HCT116 (cell line): ENCODE measurements around the gene PDCD6IP. TPM values are rescaled to one million over a fixed set of nuclear protein-coding genes. Genes with fewer than 3 reads are reported as not detected.

ENCODE experiments used
- ATAC-seq: fragments of 200-7000 bp; cut with Tn5 transposase; 2 replicates; pipeline ENCODE4 v1.9.1; 2020; ENCODE audit warnings: mild to moderate bottlenecking, moderate library complexity
- BruUV-seq: library from RNA; stranded (reverse); fragments of 400-500 nt; replicated peaks from 2 replicates; lab custom pipeline; 2021; lab: Mats Ljungman, UMichigan
- CTCF ChIA-PET: fragments of 300-600 bp; sonication (Branson Sonifier 250); formaldehyde crosslinking; loops from one replicate; lab custom pipeline; 2021; ENCODE audit warnings: antibody characterized with exemption; lab: Charles Lee
- POLR2A ChIA-PET: fragments of 300-600, 350-600 bp; sonication (Branson Sonifier 250); formaldehyde crosslinking; loops from one replicate; lab custom pipeline; 2021; ENCODE audit warnings: antibody characterized with exemption; lab: Charles Lee
- RAD21 ChIA-PET, 2 experiments: fragments of 300-600 bp; sonication (Branson Sonifier 250); formaldehyde crosslinking; loops; one replicate each; lab custom pipeline; 2023; ENCODE audit warnings: low total read pairs in 2 of 2; ENCODE audit not compliant: uncharacterized antibody in 2 of 2, unreplicated experiment in 2 of 2, low non-redundant PET in 1 of 2; lab: Charles Lee
- DNase-seq: peaks from one replicate; pipeline ENCODE4 v3.0.0-alpha.2; 2010; ENCODE audit warnings: low read depth, low spot score
- H2AFZ ChIP-seq: fragments of 200-600 bp; shearing (Covaris generic), sonication (generic); 2 replicates; pipeline ENCODE4 v1.6.1; 2017; ENCODE audit warnings: low read depth, mixed run types, mixed read lengths, antibody characterized with exemption, low read length; ENCODE audit not compliant: poor library complexity, severe bottlenecking
- H3K27ac ChIP-seq: 2 replicates; pipeline ENCODE4 v1.5.1; 2012; ENCODE audit warnings: low read depth, low read length
- H3K27me3 ChIP-seq: fragments of 200-600 bp; sonication (generic); 2 replicates; pipeline ENCODE4 v1.6.1; 2016; ENCODE audit warnings: mixed run types, low read length, mixed read lengths; ENCODE audit not compliant: insufficient read depth
- H3K36me3 ChIP-seq, 2 experiments: fragments of 200-500 bp in 1 of 2; fragments of 200-600 bp in 1 of 2; sonication (Bioruptor generic) in 1 of 2; sonication (generic) in 1 of 2; 2 replicates each; pipeline versions ENCODE4 v1.5.1 to v1.6.1; 2014 to 2016; ENCODE audit warnings: low read length in 2 of 2, inconsistent platforms in 1 of 2, mixed read lengths in 1 of 2, mixed run types in 1 of 2; ENCODE audit not compliant: insufficient read depth in 2 of 2, control insufficient read depth in 1 of 2
- H3K4me1 ChIP-seq, 2 experiments: fragments of 200-600 bp in 1 of 2; sonication (generic) in 1 of 2; 2 replicates each; pipeline versions ENCODE4 v1.5.1 to v1.6.1; 2012 to 2017; ENCODE audit warnings: low read length in 2 of 2, inconsistent platforms in 1 of 2, mild to moderate bottlenecking in 1 of 2, mixed read lengths in 1 of 2, mixed run types in 1 of 2, moderate library complexity in 1 of 2; ENCODE audit not compliant: insufficient read depth in 2 of 2, control insufficient read depth in 1 of 2
- H3K4me2 ChIP-seq: fragments of 200-600 bp; sonication (generic); 2 replicates; pipeline ENCODE4 v1.6.1; 2017; ENCODE audit warnings: mixed run types, low read length, mixed read lengths
- H3K4me3 ChIP-seq, 2 experiments: fragments of 200-600 bp in 1 of 2; sonication (generic) in 1 of 2; replicated peaks in 1 of 2; 2 replicates each; pipeline ENCODE4 v1.5.1; 2011 to 2016; ENCODE audit warnings: low read length in 2 of 2, control low read depth in 1 of 2, low read depth in 1 of 2, mild to moderate bottlenecking in 1 of 2, mixed read lengths in 1 of 2, mixed run types in 1 of 2
- H3K79me2 ChIP-seq: fragments of 200-600 bp; sonication (generic); 2 replicates; pipeline ENCODE4 v1.6.1; 2017; ENCODE audit warnings: mild to moderate bottlenecking, mixed run types, low read length, moderate library complexity, mixed read lengths; ENCODE audit not compliant: insufficient read depth
- H3K9ac ChIP-seq: fragments of 200-600 bp; sonication (generic); 2 replicates; pipeline ENCODE4 v1.6.1; 2016; ENCODE audit warnings: low read length, mixed read lengths
- H3K9me2 ChIP-seq: fragments of 200-600 bp; sonication (generic), shearing (Covaris generic); 2 replicates; pipeline ENCODE4 v1.6.1; 2017; ENCODE audit warnings: mixed run types, mild to moderate bottlenecking, moderate library complexity; ENCODE audit not compliant: insufficient read depth
- H3K9me3 ChIP-seq, 2 experiments: fragments of 200-500 bp in 1 of 2; fragments of 200-600 bp in 1 of 2; sonication (Bioruptor generic) in 1 of 2; sonication (generic) in 1 of 2; 2 replicates each; pipeline ENCODE4 v1.6.1; 2014 to 2017; ENCODE audit warnings: low read length in 2 of 2, mixed read lengths in 2 of 2, inconsistent platforms in 1 of 2, low read depth in 1 of 2, mild to moderate bottlenecking in 1 of 2, mixed run types in 1 of 2, moderate library complexity in 1 of 2; ENCODE audit not compliant: control insufficient read depth in 1 of 2, insufficient read depth in 1 of 2
- H4K20me1 ChIP-seq: fragments of 200-600 bp; sonication (generic), shearing (Covaris generic); 2 replicates; pipeline ENCODE4 v1.6.1; 2017; ENCODE audit warnings: mixed run types, mild to moderate bottlenecking, moderate library complexity; ENCODE audit not compliant: insufficient read depth
- CBX3 ChIP-seq: IDR thresholded peaks from 2 replicates; pipeline ENCODE4 v1.6.1; 2012; ENCODE audit warnings: low read depth
- CEBPB ChIP-seq: IDR thresholded peaks from 2 replicates; pipeline ENCODE4 v1.6.1; 2012; ENCODE audit warnings: low read depth
- CTCF ChIP-seq, 3 experiments: fragments of 200-600 bp in 1 of 3; sonication (generic) in 1 of 3; IDR thresholded peaks in 2 of 3; conservative IDR thresholded peaks in 1 of 3; 2 replicates each; pipeline ENCODE4 v1.5.1; 2012 to 2017; ENCODE audit warnings: low read depth in 2 of 3, low read length in 2 of 3, antibody characterized with exemption in 1 of 3, borderline replicate concordance in 1 of 3, control low read depth in 1 of 3, mild to moderate bottlenecking in 1 of 3, mixed read lengths in 1 of 3, mixed run types in 1 of 3, moderate library complexity in 1 of 3; ENCODE audit not compliant: insufficient read depth in 1 of 3
- EGR1 ChIP-seq: IDR thresholded peaks from 2 replicates; pipeline ENCODE4 v1.6.1; 2012; ENCODE audit warnings: low read depth
- ELF1 ChIP-seq: IDR thresholded peaks from 2 replicates; pipeline ENCODE4 v1.6.1; 2012; ENCODE audit warnings: low read depth, borderline replicate concordance
- EZH2phosphoT487 ChIP-seq: fragments of 200-600 bp; IDR thresholded peaks from 2 replicates; pipeline ENCODE4 v1.6.1; 2018; ENCODE audit warnings: antibody characterized with exemption, borderline replicate concordance
- JUND ChIP-seq: IDR thresholded peaks from 2 replicates; pipeline ENCODE4 v1.6.1; 2012
- MAX ChIP-seq: IDR thresholded peaks from 2 replicates; pipeline ENCODE4 v1.6.1; 2012
- POLR2AphosphoS5 ChIP-seq: IDR thresholded peaks from 2 replicates; pipeline ENCODE4 v1.6.1; 2011; ENCODE audit warnings: mild to moderate bottlenecking, low read depth, low read length, moderate library complexity
- RAD21 ChIP-seq: IDR thresholded peaks from 2 replicates; pipeline ENCODE4 v1.6.1; 2012; ENCODE audit warnings: low read depth, mild to moderate bottlenecking
- REST ChIP-seq: IDR thresholded peaks from 2 replicates; pipeline ENCODE4 v1.6.1; 2012; ENCODE audit warnings: low read depth
- SIN3A ChIP-seq: IDR thresholded peaks from 2 replicates; pipeline ENCODE4 v1.6.1; 2012; ENCODE audit warnings: low read depth
- SRF ChIP-seq: IDR thresholded peaks from 2 replicates; pipeline ENCODE4 v1.6.1; 2012; ENCODE audit warnings: low read depth
- TCF7L2 ChIP-seq: IDR thresholded peaks from 2 replicates; pipeline ENCODE4 v1.7.0; 2011; ENCODE audit warnings: borderline replicate concordance, inconsistent platforms; ENCODE audit not compliant: insufficient read depth, insufficient read length; ENCODE audit errors: extremely low read depth
- YY1 ChIP-seq: IDR thresholded peaks from 2 replicates; pipeline ENCODE4 v1.6.1; 2011; ENCODE audit warnings: low read length, low read depth, moderate library complexity, mild to moderate bottlenecking; ENCODE audit not compliant: insufficient replicate concordance; ENCODE audit errors: extremely low read depth
- ZBTB33 ChIP-seq: IDR thresholded peaks from 2 replicates; pipeline ENCODE4 v1.6.1; 2011; ENCODE audit warnings: mild to moderate bottlenecking, low read length, moderate library complexity; ENCODE audit not compliant: insufficient replicate concordance; ENCODE audit errors: extremely low read depth
- ZFX ChIP-seq: fragments of 450-650 bp; IDR thresholded peaks from 2 replicates; pipeline ENCODE4 v1.6.1; 2017
- ZNF274 ChIP-seq: fragments of 200-500 bp; sonication (Bioruptor generic); IDR thresholded peaks from 2 replicates; pipeline ENCODE4 v1.6.1; 2014; ENCODE audit warnings: mild to moderate bottlenecking, low read depth, low read length, inconsistent platforms
- intact Hi-C: fragments of 100-400 bp; cut with micrococcal nuclease; formaldehyde crosslinking; loops from 2 replicates; pipeline ENCODE4 v1.10.0; 2022
- total RNA-seq: library from RNA; stranded (reverse); gene quantifications from one replicate; pipeline ENCODE4 v1.2.1, GENCODE V29; 2021; ENCODE audit not compliant: unreplicated experiment

The PDCD6IP gene
- total RNA-seq, 1 experiment from 2014 or later, result 241 TPM

GRCh38 chr3:33758864-33759263 lies 39.6 kb upstream of the PDCD6IP start:
- intact Hi-C loops, result no loop called here
- ChIA-PET POLR2A (no interaction called here), RAD21 (no interaction called here), CTCF (no interaction called here)
- Histone ChIP-seq H3K79me2 (no peaks in the 10 kb centered on the region), H3K36me3 (no peaks in the 10 kb centered on the region), H3K9me3 (peaks cover 3 to 10% of the 10 kb centered on the region in 2 experiments; a peak in 2 of 4 replicates), H3K4me3 (no peak overlapping the region), H3K4me2 (no peak overlapping the region), H2AFZ (no peak overlapping the region), H3K4me1 (no peaks in the 10 kb centered on the region), H4K20me1 (no peaks in the 10 kb centered on the region), H3K27ac (no peak overlapping the region), H3K9ac (no peak overlapping the region), H3K9me2 (no peaks in the 10 kb centered on the region), H3K27me3 (no peaks in the 10 kb centered on the region)
- ATAC-seq (no peak), DNase-seq (no peak)
- BruUV-seq, result no TSS peak
- TF ChIP-seq ZNF274, result no peak
- TF ChIP-seq POLR2AphosphoS5, result no peak
- TF ChIP-seq REST, result no peak
- no peak for TF ChIP-seq EZH2phosphoT487
- no peak for TF ChIP-seq TCF7L2
- TF ChIP-seq ZFX, result no peak
- no peak for TF ChIP-seq ZBTB33
- TF ChIP-seq JUND, result no peak
- TF ChIP-seq CBX3, result no peak
- TF ChIP-seq EGR1, result no peak
- no peak for TF ChIP-seq CTCF (IDR thresholded peaks at IDR 0.05 in 2 of 3, conservative IDR thresholded peaks at IDR 0.05 in 1 of 3; ENCODE audit: borderline replicate concordance in 1 of 3, insufficient read depth in 1 of 3, low read depth in 2 of 3, low read length in 2 of 3)
- no peak for TF ChIP-seq SRF
- TF ChIP-seq ELF1, result no peak
- TF ChIP-seq YY1, result no peak
- no peak for TF ChIP-seq MAX
- TF ChIP-seq CEBPB, result no peak
- TF ChIP-seq RAD21, result no peak
- no peak for TF ChIP-seq SIN3A
